GM12892 (cell line): Measurements from ENCODE around the gene RSPRY1.

Source experiments
- POLR2A ChIP-seq: IDR thresholded peaks from 2 replicates; pipeline ENCODE4 v1.6.1; 2011; ENCODE audit warnings: low read depth, low read length, control low read depth
- POLR2AphosphoS5 ChIP-seq: IDR thresholded peaks from 2 replicates; pipeline ENCODE4 v1.6.1; 2011; ENCODE audit warnings: low read depth, low read length, control low read depth

DNA sequence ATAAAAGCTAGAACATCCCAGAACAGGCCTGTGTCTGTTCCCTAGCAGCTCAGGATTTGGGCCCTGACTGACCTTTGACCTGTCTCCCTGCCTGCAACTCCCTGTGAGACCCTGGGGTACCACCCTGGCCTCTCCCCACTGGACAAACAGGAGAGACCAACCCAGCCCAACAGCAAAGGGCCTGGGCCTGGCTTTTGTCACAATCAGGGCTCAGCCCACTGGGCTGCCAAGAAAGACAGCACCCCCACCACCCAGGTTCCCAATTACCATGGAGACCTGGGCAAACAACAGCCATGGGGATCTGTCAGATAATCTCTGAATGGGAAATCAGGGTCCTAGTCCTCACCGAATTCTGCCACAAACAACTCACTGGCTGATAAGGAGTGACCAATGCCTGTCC lies 87.2 kb downstream of the RSPRY1 start:
- TF ChIP-seq POLR2A (no peak), POLR2AphosphoS5 (no peak)
